A673 (cell line): ENCODE results near the gene MVB12A. TPM values are rescaled to one million over a fixed set of nuclear protein-coding genes. Genes with fewer than 3 reads are reported as not detected.

ENCODE experiments used
- BruUV-seq: library from RNA; stranded (reverse); fragments of 400-500 nt; replicated peaks from 2 replicates; lab custom pipeline; 2021; lab: Mats Ljungman, UMichigan
- CTCF ChIA-PET: fragments of 300-600 bp; sonication (Branson Sonifier 250); formaldehyde crosslinking; loops from one replicate; lab custom pipeline; 2022; ENCODE audit warnings: antibody characterized with exemption; lab: Charles Lee
- POLR2A ChIA-PET: fragments of 300-600 bp; sonication (Branson Sonifier 250); formaldehyde crosslinking; loops from one replicate; lab custom pipeline; 2022; ENCODE audit warnings: antibody characterized with exemption; ENCODE audit not compliant: low non-redundant PET; lab: Charles Lee
- DNase-seq: peaks from one replicate; pipeline ENCODE4 v3.0.0-alpha.2; 2015; ENCODE audit warnings: low spot score
- H3K27ac ChIP-seq: fragments of 200-600 bp; sonication (generic); 2 replicates; pipeline ENCODE4 v1.5.1; 2016; ENCODE audit warnings: mixed run types, low read depth, mild to moderate bottlenecking, mixed read lengths, antibody characterized with exemption, low read length; ENCODE audit not compliant: poor library complexity, severe bottlenecking
- H3K27me3 ChIP-seq: fragments of 200-600 bp; sonication (generic); replicated peaks from 2 replicates; pipeline ENCODE4 v1.6.1; 2017; ENCODE audit warnings: mixed run types, low read depth, mild to moderate bottlenecking, mixed read lengths, antibody characterized with exemption, low read length; ENCODE audit not compliant: insufficient read depth, poor library complexity
- H3K36me3 ChIP-seq: fragments of 200-600 bp; sonication (generic); 2 replicates; pipeline ENCODE4 v1.6.1; 2016; ENCODE audit warnings: mixed run types, mild to moderate bottlenecking, mixed read lengths, antibody characterized with exemption, low read length; ENCODE audit not compliant: insufficient read depth, poor library complexity, severe bottlenecking
- H3K4me1 ChIP-seq: fragments of 200-600 bp; sonication (generic); 2 replicates; pipeline ENCODE4 v1.6.1; 2017; ENCODE audit warnings: mixed run types, mild to moderate bottlenecking, mixed read lengths, antibody characterized with exemption, low read length; ENCODE audit not compliant: insufficient read depth, poor library complexity, severe bottlenecking
- H3K4me3 ChIP-seq: fragments of 200-600 bp; sonication (generic); 2 replicates; pipeline ENCODE4 v1.5.1; 2016; ENCODE audit warnings: low read depth, mixed run types, mild to moderate bottlenecking, mixed read lengths, low read length; ENCODE audit not compliant: poor library complexity, severe bottlenecking
- H3K9me3 ChIP-seq: fragments of 200-600 bp; sonication (generic); 2 replicates; pipeline ENCODE4 v1.6.1; 2016; ENCODE audit warnings: mixed run types, low read depth, mild to moderate bottlenecking, mixed read lengths, antibody characterized with exemption, low read length; ENCODE audit not compliant: poor library complexity, severe bottlenecking
- CTCF ChIP-seq: fragments of 300-800, 200-600 bp; sonication (generic); conservative IDR thresholded peaks from 2 replicates; pipeline ENCODE4 v1.5.1; 2017; ENCODE audit warnings: low read depth, mild to moderate bottlenecking, antibody characterized with exemption, low read length, moderate library complexity, mixed read lengths
- EZH2 ChIP-seq: fragments of 200-600 bp; sonication (generic); IDR thresholded peaks from 2 replicates; pipeline ENCODE4 v1.6.1; 2017; ENCODE audit warnings: borderline replicate concordance, low read depth, mild to moderate bottlenecking, mixed read lengths, antibody characterized with exemption, low read length; ENCODE audit not compliant: poor library complexity, severe bottlenecking
- intact Hi-C: fragments of 100-400 bp; cut with micrococcal nuclease; formaldehyde crosslinking; loops from one replicate; pipeline ENCODE4 v1.10.0; 2022; ENCODE audit not compliant: unreplicated experiment
- total RNA-seq: library from RNA; stranded (reverse); gene quantifications from 2 replicates; pipeline ENCODE4 v1.2.3, GENCODE V29; 2021

The MVB12A gene
- total RNA-seq, 1 experiment from 2014 or later: 39.5 TPM

GRCh38 chr19:17409990-17410389, 9.9 kb upstream of the MVB12A start:
- DNase-seq: no peak
- TF ChIP-seq EZH2: no peak
- no peak for TF ChIP-seq CTCF
- Histone ChIP-seq H3K36me3 (no peaks in the 10 kb centered on the region), H3K27ac (no peak overlapping the region), H3K27me3 (no peaks in the 10 kb centered on the region), H3K4me1 (peaks cover 9% of the 10 kb centered on the region), H3K4me3 (no peak overlapping the region), H3K9me3 (no peaks in the 10 kb centered on the region)
- BruUV-seq: no TSS peak
- intact Hi-C loops: no loop called here
- ChIA-PET POLR2A (no interaction called here), CTCF (no interaction called here)

DNA sequence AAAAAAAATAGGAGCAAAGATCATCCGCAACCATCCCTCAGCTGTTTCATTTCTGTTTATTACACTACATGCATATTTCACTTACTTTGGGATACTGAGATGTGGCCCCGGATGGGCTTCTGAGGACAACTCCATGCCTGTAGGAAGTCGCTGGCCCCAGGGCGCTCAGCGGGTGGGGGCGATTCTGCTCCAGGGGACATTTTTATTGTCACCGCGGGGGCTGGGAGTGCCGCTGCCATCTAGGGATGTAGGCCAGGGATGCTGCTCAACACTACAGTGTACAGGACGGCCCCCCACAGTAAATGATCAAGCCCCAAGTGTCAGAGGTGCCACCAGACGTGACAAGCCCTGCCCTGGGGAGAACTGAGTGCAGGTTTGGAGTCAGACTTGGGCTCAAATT, 8.0 kb upstream of the MVB12A start:
- BruUV-seq: no TSS peak
- no peak overlapping the region for H3K27ac ChIP-seq
- POLR2A ChIA-PET: interaction anchor here (0.6 kb wide), 1 partner anchor 754 kb away, joined by 4 read pairs; no protein-coding TSS in a partner anchor
- DNase-seq: no peak
- H3K4me1 ChIP-seq: no peaks in the 10 kb centered on the region
- H3K27me3 ChIP-seq: no peaks in the 10 kb centered on the region
- H3K9me3 ChIP-seq: no peaks in the 10 kb centered on the region
- no peaks in the 10 kb centered on the region for H3K36me3 ChIP-seq
- no peak overlapping the region for H3K4me3 ChIP-seq
- intact Hi-C loops: no loop called here
- TF ChIP-seq EZH2 (no peak), CTCF (no peak)
- CTCF ChIA-PET: no interaction called here

DNA sequence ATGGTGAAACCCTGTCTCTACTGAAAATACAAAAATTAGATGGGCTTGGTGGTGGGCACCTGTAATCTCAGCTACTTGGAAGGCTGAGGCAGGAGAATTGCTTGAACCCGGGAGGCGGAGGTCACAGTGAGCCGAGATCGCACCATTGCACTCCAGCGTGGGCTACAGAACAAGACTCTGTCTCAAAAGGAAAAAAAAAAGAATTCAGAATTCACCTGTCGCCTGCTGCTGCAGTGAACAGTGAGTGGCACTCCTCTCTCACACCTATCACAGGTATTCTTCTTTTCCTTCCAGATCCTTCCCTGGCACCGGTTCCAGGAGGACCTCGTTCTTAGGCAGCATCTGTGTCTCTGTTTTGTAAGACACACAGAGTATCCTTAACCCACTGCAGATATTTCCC, 5.8 kb upstream of the MVB12A start:
- DNase-seq: no peak
- no peak for TF ChIP-seq EZH2
- no peak for TF ChIP-seq CTCF
- intact Hi-C loops: no loop called here
- no peaks in the 10 kb centered on the region for H3K27me3 ChIP-seq
- H3K4me1 ChIP-seq: no peaks in the 10 kb centered on the region
- H3K27ac ChIP-seq: no peak overlapping the region
- ChIA-PET CTCF (no interaction called here), POLR2A (no interaction called here)
- no peaks in the 10 kb centered on the region for H3K9me3 ChIP-seq
- no peak overlapping the region for H3K4me3 ChIP-seq
- no peaks in the 10 kb centered on the region for H3K36me3 ChIP-seq
- BruUV-seq: no TSS peak
